Gastroesophageal sphincter (tissue), 4 donors: Measurements from ENCODE around the gene CPT1C. TPM values are rescaled to one million over a fixed set of nuclear protein-coding genes. Genes with fewer than 3 reads are reported as not detected.
A peak's percentile ranks its signal among the peaks of the same experiment; 100 is the strongest.

Experiments
- ATAC-seq: fragments of 150-250 bp; one replicate; pipeline ENCODE4 v1.9.1; 2016; ENCODE audit warnings: mild to moderate bottlenecking, moderate library complexity
- H3K27ac ChIP-seq, 4 donors: fragments of 200-600 bp; sonication (generic) in 3 of 4; 1 replicate in 3 of 4; 2 replicates in 1 of 4; pipeline ENCODE4 v1.5.1; 2016 to 2019
- H3K27me3 ChIP-seq: fragments of 200-600 bp; sonication (generic); one replicate; pipeline ENCODE4 v1.5.1; 2019
- H3K36me3 ChIP-seq, 2 donors: fragments of 200-600 bp; sonication (generic); one replicate each; pipeline ENCODE4 v1.5.1; 2019; ENCODE audit warnings: control low read depth in 1 of 2
- H3K4me1 ChIP-seq, 3 donors: fragments of 200-600 bp; sonication (generic); 1 replicate in 2 of 3; 2 replicates in 1 of 3; pipeline ENCODE4 v1.5.1; 2016 to 2019; ENCODE audit warnings: control low read depth in 2 of 3
- H3K4me3 ChIP-seq, 2 donors: fragments of 200-600 bp; sonication (generic); one replicate each; pipeline ENCODE4 v1.5.1; 2019; ENCODE audit warnings: mild to moderate bottlenecking in 1 of 2, moderate library complexity in 1 of 2
- H3K9me3 ChIP-seq, 3 donors: fragments of 200-600 bp; sonication (generic); one replicate each; pipeline ENCODE4 v1.5.1; 2017 to 2019; ENCODE audit warnings: control low read depth in 2 of 3
- CTCF ChIP-seq, 4 experiments: fragments of 200-600 bp in 2 of 4; fragments of 450-650 bp in 2 of 4; sonication (generic) in 1 of 4; IDR thresholded peaks; one replicate each; pipeline ENCODE4 v1.5.1; 2017 to 2019; ENCODE audit warnings: antibody characterized with exemption in 4 of 4, mild to moderate bottlenecking in 2 of 4, moderate library complexity in 2 of 4
- EP300 ChIP-seq: sonication (generic); formaldehyde crosslinking; IDR thresholded peaks from one replicate; pipeline ENCODE4 v1.6.1; 2017; ENCODE audit warnings: antibody characterized with exemption, mild to moderate bottlenecking
- POLR2A ChIP-seq, 2 donors: fragments of 450-650 bp; IDR thresholded peaks; one replicate each; pipeline ENCODE4 v1.6.1; 2017; ENCODE audit warnings: antibody characterized with exemption in 2 of 2, mild to moderate bottlenecking in 2 of 2, moderate library complexity in 1 of 2
- POLR2AphosphoS5 ChIP-seq: sonication (generic); formaldehyde crosslinking; IDR thresholded peaks from one replicate; pipeline ENCODE4 v1.6.1; 2017; ENCODE audit warnings: antibody characterized with exemption
- WGBS, 2 donors: methylation state at CpG; one replicate each; pipeline ENCODE4 v1.1.5; 2018; ENCODE audit warnings: low coverage in 1 of 2; 5-methylcytosine and 5-hydroxymethylcytosine counted together
- total RNA-seq, 4 donors: library from RNA; depleted of rRNA; stranded (reverse); fragments of >200 nt; gene quantifications; one replicate each; pipeline ENCODE4 v1.1.0, GENCODE V29; 2016

The CPT1C gene
- total RNA-seq, 4 donors from 2014 or later: 2.0 to 3.0 (median 2.6) TPM

DNA sequence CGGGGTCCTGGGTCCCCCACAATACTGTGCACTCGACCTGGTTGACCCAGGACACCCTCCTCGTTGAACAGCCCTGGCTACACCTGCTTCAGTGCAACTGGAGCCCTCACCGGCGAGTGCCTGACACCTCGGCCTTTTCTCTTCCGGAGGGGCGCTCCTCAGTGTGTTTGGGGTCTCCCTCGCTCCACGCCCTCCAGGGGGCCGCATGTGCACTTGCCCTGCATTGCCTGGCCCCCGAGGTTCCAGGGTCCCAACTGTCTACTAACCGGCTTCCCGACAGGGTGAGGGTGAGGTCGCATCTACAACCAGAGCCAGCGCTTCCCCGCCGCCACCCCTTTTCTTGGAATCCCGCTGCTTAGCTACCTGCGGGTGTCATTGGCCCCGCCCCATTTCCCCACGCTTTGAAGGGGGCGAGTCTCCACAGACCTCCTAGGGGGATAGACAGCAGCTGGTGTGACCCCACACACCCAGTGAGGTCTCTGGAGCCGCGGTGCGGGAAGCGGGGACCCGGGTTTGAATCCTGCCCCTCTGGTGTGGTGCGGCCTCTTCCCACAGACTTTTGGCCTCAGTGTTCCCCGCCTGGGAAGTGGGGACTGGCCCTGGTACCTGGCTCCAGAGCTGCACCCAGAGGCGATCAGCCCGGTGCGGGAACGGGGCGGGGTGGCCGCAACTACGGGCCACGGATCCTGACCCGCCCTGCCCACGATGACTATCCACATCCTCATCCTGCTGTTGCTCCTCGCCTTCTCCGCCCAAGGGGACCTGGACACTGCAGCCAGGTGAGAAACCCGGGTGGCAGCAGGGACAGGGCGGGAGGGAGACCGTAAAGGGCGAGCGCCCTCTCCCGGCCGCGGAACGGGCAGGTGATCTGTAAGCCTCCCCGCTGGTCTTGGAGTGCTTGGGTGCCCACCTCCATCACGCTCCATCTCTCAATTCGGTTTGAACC is 1.5 kb upstream of the CPT1C start, which contains the start of gene ADM5:
Gene ADM5, plus strand, starts transcription at position 462 of the 946 bp plus-strand sequence. Its CDS starts 244 bp downstream, at position 706.
- Histone ChIP-seq H3K4me3 (peak within 1 kb of the TSS; percentile 25 to 52), H3K27ac (peak within 1 kb of the TSS in 3 of 4 donors; percentile 62 to 72 (median 71)), H3K4me1 (peaks cover 0 to 37% (median 24%) of the 10 kb centered on the region in 3 donors), H3K36me3 (peaks cover 0 to 43% of the 10 kb centered on the region in 2 donors), H3K27me3 (peaks cover 37% of the 10 kb centered on the region), H3K9me3 (no peaks in the 10 kb centered on the region)
- TF ChIP-seq CTCF (IDR thresholded peaks at IDR 0.05): peak in 3 of 4 experiments; percentile 36 to 57 (median 42)
- no peak for TF ChIP-seq POLR2A (IDR thresholded peaks at IDR 0.05)
- peak; percentile 35 for ATAC-seq
- 28% methylated on average over 5 of the region's 54 CpGs; no CpG with 5 or more reads in 1 of the 2 donors for WGBS, 2 donors

- WGBS, 2 donors: 10% methylated on average over 15 of the region's 39 CpGs; no CpG with 5 or more reads in 1 of the 2 donors
- peaks cover 0 to 37% (median 24%) of the 10 kb centered on the region in 3 donors for H3K4me1 ChIP-seq
These were observed 749 bp upstream of the CPT1C start for GRCh38 chr19:49690079-49690655.

DNA sequence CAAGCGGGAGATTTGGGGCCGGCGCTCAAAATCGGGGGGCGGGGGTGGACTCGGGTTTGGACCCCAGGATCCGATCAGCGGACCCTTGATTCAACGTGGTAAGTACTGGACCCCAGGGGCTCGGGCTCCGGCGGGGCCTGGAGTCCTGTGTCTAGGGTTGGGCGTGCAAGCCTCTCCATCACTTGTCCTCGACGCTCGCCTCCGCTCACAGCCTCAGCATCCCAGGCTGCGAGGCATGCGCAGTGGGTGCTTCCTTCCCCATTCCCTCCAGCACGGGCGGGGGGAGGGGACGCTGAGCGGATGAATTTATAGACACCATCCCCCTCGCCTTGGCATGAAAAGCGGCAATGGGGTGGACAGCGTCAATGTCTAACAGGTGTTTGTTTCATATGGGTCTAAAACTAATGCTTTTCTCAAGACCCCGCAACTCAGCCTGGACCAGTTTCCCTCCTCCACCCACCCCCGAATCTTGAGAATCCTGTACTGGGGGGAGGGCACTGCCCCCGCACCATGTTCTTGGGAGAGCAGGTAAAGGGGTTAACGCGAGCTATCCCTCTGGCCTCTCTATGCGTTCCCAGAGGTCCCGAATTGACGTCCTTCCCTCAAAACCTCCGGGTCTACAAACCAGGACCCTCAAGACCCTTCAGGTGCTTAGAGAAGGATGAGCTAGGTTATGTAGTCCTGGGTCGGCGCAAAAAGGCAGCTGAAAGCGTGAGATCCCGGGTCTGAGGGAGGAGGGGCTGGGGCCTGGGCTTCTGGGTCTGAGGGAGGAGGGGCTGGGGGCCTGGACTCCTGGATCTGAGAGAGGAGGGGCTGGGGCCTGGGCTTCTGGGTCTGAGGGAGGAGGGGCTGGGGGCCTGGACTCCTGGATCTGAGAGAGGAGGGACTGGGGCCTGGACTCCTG is 579 bp downstream of the CPT1C start:
- H3K36me3 ChIP-seq: peaks cover 0 to 22% of the 10 kb centered on the region in 2 donors
- TF ChIP-seq EP300 (no peak), CTCF (IDR thresholded peaks at IDR 0.05) (no peak), POLR2AphosphoS5 (no peak)
- WGBS, 2 donors: 5% methylated on average over 5 to 8 of the region's 39 CpGs
- H3K27me3 ChIP-seq: peaks cover 37% of the 10 kb centered on the region
- peak overlapping the region; percentile 25 to 52 for H3K4me3 ChIP-seq
- no peaks in the 10 kb centered on the region for H3K9me3 ChIP-seq
- H3K4me1 ChIP-seq: peaks cover 0 to 37% (median 24%) of the 10 kb centered on the region in 3 donors
- ATAC-seq: peak; percentile 48
- peak overlapping the region in 3 of 4 donors; percentile 46 to 72 (median 71) for H3K27ac ChIP-seq

More at GRCh38 chr19:49690079-49690655, 749 bp upstream of the CPT1C start:
- peak; percentile 13 for ATAC-seq
- Histone ChIP-seq H3K36me3 (peaks cover 0 to 36% of the 10 kb centered on the region in 2 donors), H3K27ac (peak overlapping the region in 3 of 4 donors; percentile 46 to 72 (median 71)), H3K9me3 (no peaks in the 10 kb centered on the region), H3K27me3 (peaks cover 37% of the 10 kb centered on the region), H3K4me3 (peak overlapping the region; percentile 25 to 52)
- TF ChIP-seq POLR2A (IDR thresholded peaks at IDR 0.05) (no peak), CTCF (IDR thresholded peaks at IDR 0.05) (peak in 1 of 4 experiments; percentile 13), EP300 (no peak)

GRCh38 chr19:49692147-49692506 is 1.2 kb downstream of the CPT1C start:
- Histone ChIP-seq H3K27me3 (peaks cover 37% of the 10 kb centered on the region), H3K4me3 (peak overlapping the region in 1 of 2 donors; percentile 52), H3K36me3 (peaks cover 0 to 16% of the 10 kb centered on the region in 2 donors), H3K9me3 (no peaks in the 10 kb centered on the region), H3K4me1 (peaks cover 0 to 37% (median 24%) of the 10 kb centered on the region in 3 donors), H3K27ac (no peak overlapping the region)
- 50% methylated on average over 10 of the region's 16 CpGs; no CpG with 5 or more reads in 1 of the 2 donors for WGBS, 2 donors
- no peak for TF ChIP-seq POLR2AphosphoS5
- no peak for TF ChIP-seq CTCF (IDR thresholded peaks at IDR 0.05)
- TF ChIP-seq EP300: no peak
- TF ChIP-seq POLR2A (IDR thresholded peaks at IDR 0.05): no peak
- ATAC-seq: no peak
